IPS-20b (cell line): ENCODE results near the gene FLYWCH1.

Source experiments
- H3K27ac ChIP-seq: one replicate; pipeline ENCODE4 v1.5.1; 2013; ENCODE audit warnings: low read length
- H3K27me3 ChIP-seq: 2 replicates; pipeline ENCODE4 v1.6.1; 2013; ENCODE audit warnings: mild to moderate bottlenecking, low read length, inconsistent platforms; ENCODE audit not compliant: insufficient read depth
- H3K36me3 ChIP-seq: 2 replicates; pipeline ENCODE4 v1.6.1; 2013; ENCODE audit warnings: low read depth, mild to moderate bottlenecking, inconsistent platforms, low read length, moderate library complexity; ENCODE audit not compliant: insufficient read depth
- H3K4me1 ChIP-seq: 2 replicates; pipeline ENCODE4 v1.6.1; 2013; ENCODE audit warnings: mild to moderate bottlenecking, control low read depth, inconsistent platforms, low read length, moderate library complexity; ENCODE audit not compliant: insufficient read depth
- H3K4me3 ChIP-seq: 2 replicates; pipeline ENCODE4 v1.5.1; 2013; ENCODE audit warnings: mild to moderate bottlenecking, low read length, inconsistent platforms
- H3K9ac ChIP-seq: 2 replicates; pipeline ENCODE4 v1.6.1; 2013; ENCODE audit warnings: low read depth, mild to moderate bottlenecking, inconsistent platforms, low read length, moderate library complexity
- H3K9me3 ChIP-seq: 2 replicates; pipeline ENCODE4 v1.6.1; 2013; ENCODE audit warnings: mild to moderate bottlenecking, low read depth, low read length, inconsistent platforms; ENCODE audit not compliant: insufficient read depth

The FLYWCH1 gene

GRCh38 chr16:2882650-2883457, 28.9 kb upstream of the FLYWCH1 start, which contains the start of gene FLYWCH2:
Gene FLYWCH2, plus strand, starts transcription at chr16:2883215. Its CDS starts 13,235 bp downstream, at chr16:2896450.
- H3K36me3 ChIP-seq = no peaks in the 10 kb centered on the region
- H3K9me3 ChIP-seq = no peaks in the 10 kb centered on the region; the same call in 1 of the 2 replicates
- peaks cover 22% of the 10 kb centered on the region; the same call in 1 of the 2 replicates for H3K27me3 ChIP-seq
- peak within 1 kb of the TSS; percentile 76; the same call in 1 of the 2 replicates for H3K9ac ChIP-seq
- no peaks in the 10 kb centered on the region; the same call in 1 of the 2 replicates for H3K4me1 ChIP-seq
- H3K4me3 ChIP-seq = peak within 1 kb of the TSS; percentile 89
- no peak within 1 kb of the TSS for H3K27ac ChIP-seq

GRCh38 chr16:2883458-2883908, 28.2 kb upstream of the FLYWCH1 start:
- Histone ChIP-seq H3K27ac (no peak overlapping the region), H3K9me3 (no peaks in the 10 kb centered on the region; the same call in 1 of the 2 replicates), H3K27me3 (peaks cover 22% of the 10 kb centered on the region; the same call in 1 of the 2 replicates)

GRCh38 chr16:2884041-2884451, 27.7 kb upstream of the FLYWCH1 start:
- H3K4me1 ChIP-seq = no peaks in the 10 kb centered on the region; the same call in 1 of the 2 replicates
- no peak overlapping the region for H3K27ac ChIP-seq
- peak overlapping the region; percentile 76; the same call in 1 of the 2 replicates for H3K9ac ChIP-seq
- H3K27me3 ChIP-seq = peaks cover 22% of the 10 kb centered on the region; the same call in 1 of the 2 replicates
- no peaks in the 10 kb centered on the region; the same call in 1 of the 2 replicates for H3K9me3 ChIP-seq
- H3K4me3 ChIP-seq = peak overlapping the region; percentile 89
- H3K36me3 ChIP-seq = no peaks in the 10 kb centered on the region

More at GRCh38 chr16:2883458-2883908, 28.2 kb upstream of the FLYWCH1 start:
- Histone ChIP-seq H3K9ac (peak overlapping the region; percentile 76; the same call in 1 of the 2 replicates), H3K36me3 (no peaks in the 10 kb centered on the region), H3K4me3 (peak overlapping the region; percentile 89), H3K4me1 (no peaks in the 10 kb centered on the region; the same call in 1 of the 2 replicates)

GRCh38 chr16:2894231-2894630, 17.5 kb upstream of the FLYWCH1 start:
- Histone ChIP-seq H3K27me3 (no peaks in the 10 kb centered on the region), H3K27ac (no peak overlapping the region), H3K4me1 (no peaks in the 10 kb centered on the region), H3K9ac (no peak overlapping the region), H3K9me3 (no peaks in the 10 kb centered on the region), H3K4me3 (no peak overlapping the region), H3K36me3 (no peaks in the 10 kb centered on the region)

GRCh38 chr16:2895813-2896212, 15.9 kb upstream of the FLYWCH1 start:
- Histone ChIP-seq H3K36me3 (no peaks in the 10 kb centered on the region), H3K4me1 (no peaks in the 10 kb centered on the region), H3K9ac (no peak overlapping the region), H3K27ac (no peak overlapping the region), H3K27me3 (no peaks in the 10 kb centered on the region), H3K4me3 (no peak overlapping the region), H3K9me3 (no peaks in the 10 kb centered on the region)

GRCh38 chr16:2896480-2897010, 15.2 kb upstream of the FLYWCH1 start:
- Histone ChIP-seq H3K4me1 (no peaks in the 10 kb centered on the region), H3K9ac (no peak overlapping the region), H3K9me3 (no peaks in the 10 kb centered on the region), H3K27me3 (no peaks in the 10 kb centered on the region), H3K36me3 (no peaks in the 10 kb centered on the region), H3K4me3 (no peak overlapping the region), H3K27ac (no peak overlapping the region)

- Histone ChIP-seq H3K4me1 (no peaks in the 10 kb centered on the region), H3K9me3 (no peaks in the 10 kb centered on the region), H3K27me3 (no peaks in the 10 kb centered on the region), H3K27ac (no peak overlapping the region), H3K4me3 (no peak overlapping the region), H3K9ac (no peak overlapping the region), H3K36me3 (no peaks in the 10 kb centered on the region)
Measured at GRCh38 chr16:2897110-2897509, 14.6 kb upstream of the FLYWCH1 start.

- Histone ChIP-seq H3K9me3 (no peaks in the 10 kb centered on the region), H3K4me3 (no peak overlapping the region), H3K27ac (no peak overlapping the region), H3K4me1 (no peaks in the 10 kb centered on the region), H3K9ac (no peak overlapping the region), H3K27me3 (no peaks in the 10 kb centered on the region), H3K36me3 (no peaks in the 10 kb centered on the region)
Measured at GRCh38 chr16:2898831-2899563, 12.7 kb upstream of the FLYWCH1 start.

- Histone ChIP-seq H3K27me3 (no peaks in the 10 kb centered on the region), H3K4me3 (no peak overlapping the region)
Measured at GRCh38 chr16:2899564-2900072, 12.1 kb upstream of the FLYWCH1 start.

GRCh38 chr16:2900526-2901075, 11.1 kb upstream of the FLYWCH1 start:
- Histone ChIP-seq H3K4me1 (no peaks in the 10 kb centered on the region), H3K9me3 (no peaks in the 10 kb centered on the region), H3K36me3 (no peaks in the 10 kb centered on the region), H3K9ac (no peak overlapping the region), H3K27ac (no peak overlapping the region), H3K27me3 (no peaks in the 10 kb centered on the region), H3K4me3 (no peak overlapping the region)

More at GRCh38 chr16:2899564-2900072, 12.1 kb upstream of the FLYWCH1 start:
- Histone ChIP-seq H3K9me3 (no peaks in the 10 kb centered on the region), H3K36me3 (no peaks in the 10 kb centered on the region), H3K27ac (no peak overlapping the region), H3K9ac (no peak overlapping the region), H3K4me1 (no peaks in the 10 kb centered on the region)
